ENCODE measurements around the gene PNLIPRP1. TPM values are rescaled to one million over a fixed set of nuclear protein-coding genes. Genes with fewer than 3 reads are reported as not detected.

PNLIPRP1 gene
- total and polyA plus RNA-seq, 9 donors, result 0.34 to 2.8 (median 2.3) TPM; not detected in 6

DNA sequence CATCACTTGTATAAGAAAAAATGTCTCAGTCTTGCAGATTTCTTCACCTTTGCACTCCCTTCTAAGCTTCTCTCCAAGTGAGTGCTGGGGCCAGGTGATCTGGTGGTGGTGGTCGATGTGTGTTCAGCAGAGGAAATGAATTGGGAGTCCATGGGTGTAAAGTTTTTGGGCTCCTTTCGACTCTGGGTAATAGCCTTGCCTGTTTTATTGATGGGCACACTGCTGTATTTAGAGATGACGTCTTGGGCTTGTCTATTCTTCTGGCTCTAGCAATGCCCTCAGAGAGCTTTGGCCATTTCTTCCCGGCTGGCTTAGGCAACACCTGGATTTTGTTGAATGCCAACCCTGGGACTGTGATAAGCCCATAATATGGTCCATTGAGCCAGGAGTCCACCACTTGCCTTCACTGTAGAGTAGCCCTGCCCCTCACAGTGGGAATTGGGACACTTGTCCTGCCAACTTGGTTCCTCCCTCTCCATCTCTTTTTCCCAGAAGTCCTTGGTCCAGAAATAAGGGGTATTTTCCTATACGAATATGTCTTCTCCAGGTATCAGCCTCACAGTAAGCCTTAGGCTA, 33.4 kb upstream of the PNLIPRP1 start:
- Histone ChIP-seq H3K27me3 (no peaks in the 10 kb centered on the region), H3K4me1 (ENCODE audit: insufficient read depth) (no peaks in the 10 kb centered on the region), H3K36me3 (no peaks in the 10 kb centered on the region), H3K27ac (no peak overlapping the region), H3K9me3 (no peaks in the 10 kb centered on the region), H3K4me3 (no peak overlapping the region)
- intact Hi-C loops (cut with DNase I), result no loop called here
- no peak for DNase-seq
- TF ChIP-seq POLR2A (IDR thresholded peaks at IDR 0.05) (no peak), CTCF (IDR thresholded peaks at IDR 0.05) (no peak), EP300 (IDR thresholded peaks at IDR 0.05) (no peak)
- WGBS, 3 donors, result 81 to 87% (median 83%) methylated on average over 5 of the region's 5 CpGs

GRCh38 chr10:116565534-116565933, 25.2 kb upstream of the PNLIPRP1 start:
- Histone ChIP-seq H3K9me3 (no peaks in the 10 kb centered on the region), H3K36me3 (no peaks in the 10 kb centered on the region), H3K4me1 (ENCODE audit: insufficient read depth) (no peaks in the 10 kb centered on the region), H3K27me3 (no peaks in the 10 kb centered on the region), H3K4me3 (no peak overlapping the region), H3K27ac (no peak overlapping the region)
- intact Hi-C loops (cut with DNase I), result no loop called here
- DNase-seq, result no peak
- WGBS, 3 donors, result 94 to 97% (median 95%) methylated on average over 8 of the region's 8 CpGs
- no peak for TF ChIP-seq POLR2A (IDR thresholded peaks at IDR 0.05)
- no peak for TF ChIP-seq EP300 (IDR thresholded peaks at IDR 0.05)
- no peak for TF ChIP-seq CTCF (IDR thresholded peaks at IDR 0.05)

DNA sequence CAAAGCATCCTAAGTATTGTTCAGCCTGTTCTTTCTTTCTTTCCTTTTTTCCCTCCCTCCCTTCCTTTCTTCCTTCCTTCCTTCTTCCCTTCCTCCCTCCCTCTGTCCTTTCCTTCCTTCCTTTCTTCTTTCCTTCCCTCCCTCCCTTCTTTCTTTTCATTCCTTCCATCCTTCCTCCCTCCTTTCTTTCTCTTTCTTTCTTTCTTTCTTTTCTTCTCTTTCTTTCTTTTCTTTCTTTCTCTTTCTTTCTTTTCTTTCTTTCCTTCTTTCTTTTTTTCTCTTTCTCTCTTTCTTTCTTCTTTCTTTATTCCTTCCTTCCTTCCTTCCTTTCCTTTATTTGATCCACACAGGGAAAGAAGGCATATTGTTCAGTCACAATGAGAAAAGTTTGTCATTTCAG, 23.8 kb upstream of the PNLIPRP1 start:
- no peak overlapping the region for H3K4me3 ChIP-seq
- DNase-seq, result no peak
- H3K36me3 ChIP-seq, result no peaks in the 10 kb centered on the region
- H3K4me1 ChIP-seq (ENCODE audit: insufficient read depth), result no peaks in the 10 kb centered on the region
- no peak overlapping the region for H3K27ac ChIP-seq
- TF ChIP-seq CTCF (IDR thresholded peaks at IDR 0.05), result no peak
- no peak for TF ChIP-seq POLR2A (IDR thresholded peaks at IDR 0.05)
- no peak for TF ChIP-seq EP300 (IDR thresholded peaks at IDR 0.05)
- no peaks in the 10 kb centered on the region for H3K27me3 ChIP-seq
- H3K9me3 ChIP-seq, result no peaks in the 10 kb centered on the region
- intact Hi-C loops (cut with DNase I), result no loop called here

GRCh38 chr10:116567335-116567734, 23.4 kb upstream of the PNLIPRP1 start:
- WGBS, 3 donors, result 74 to 83% (median 74%) methylated on average over 3 of the region's 3 CpGs
- Histone ChIP-seq H3K36me3 (no peaks in the 10 kb centered on the region), H3K9me3 (no peaks in the 10 kb centered on the region), H3K4me1 (ENCODE audit: insufficient read depth) (no peaks in the 10 kb centered on the region), H3K4me3 (no peak overlapping the region), H3K27me3 (no peaks in the 10 kb centered on the region), H3K27ac (no peak overlapping the region)
- TF ChIP-seq EP300 (IDR thresholded peaks at IDR 0.05) (no peak), POLR2A (IDR thresholded peaks at IDR 0.05) (no peak), CTCF (IDR thresholded peaks at IDR 0.05) (no peak)
- intact Hi-C loops (cut with DNase I), result no loop called here
- DNase-seq, result no peak
